ENCODE measurements around the gene DCAF7.

Gene DCAF7

GRCh38 chr17:63578027-63578768 lies 27.9 kb downstream of the DCAF7 start:
- DNase-seq (ENCODE audit: low spot score) = no peak
- TF ChIP-seq CTCF (IDR thresholded peaks at IDR 0.05; ENCODE audit: extremely low read depth, missing control alignments) = no peak

- TF ChIP-seq CTCF (IDR thresholded peaks at IDR 0.05; ENCODE audit: extremely low read depth, missing control alignments) = no peak
Measured at GRCh38 chr17:63578769-63579111, 28.5 kb downstream of the DCAF7 start.

GRCh38 chr17:63579633-63580032 lies 29.4 kb downstream of the DCAF7 start:
- no peak for DNase-seq (ENCODE audit: low spot score)
- TF ChIP-seq CTCF (IDR thresholded peaks at IDR 0.05; ENCODE audit: extremely low read depth, missing control alignments) = no peak

More at GRCh38 chr17:63578769-63579111, 28.5 kb downstream of the DCAF7 start:
- no peak for DNase-seq (ENCODE audit: low spot score)

GRCh38 chr17:63587770-63588169 lies 37.5 kb downstream of the DCAF7 start:
- DNase-seq (ENCODE audit: low spot score) = no peak
- no peak for TF ChIP-seq CTCF (IDR thresholded peaks at IDR 0.05; ENCODE audit: extremely low read depth, missing control alignments)

GRCh38 chr17:63588797-63589196 lies 38.5 kb downstream of the DCAF7 start:
- no peak for DNase-seq (ENCODE audit: low spot score)
- no peak for TF ChIP-seq CTCF (IDR thresholded peaks at IDR 0.05; ENCODE audit: extremely low read depth, missing control alignments)

GRCh38 chr17:63589646-63590045 lies 39.4 kb downstream of the DCAF7 start:
- TF ChIP-seq CTCF (IDR thresholded peaks at IDR 0.05; ENCODE audit: extremely low read depth, missing control alignments) = no peak
- no peak for DNase-seq (ENCODE audit: low spot score)

GRCh38 chr17:63592797-63593196 lies 42.5 kb downstream of the DCAF7 start:
- no peak for TF ChIP-seq CTCF (IDR thresholded peaks at IDR 0.05; ENCODE audit: extremely low read depth, missing control alignments)
- no peak for DNase-seq (ENCODE audit: low spot score)

Data from GM20000 (cell line).